HepG2 (cell line): Measurements from ENCODE around the gene KAZN. TPM values are rescaled to one million over a fixed set of nuclear protein-coding genes. Genes with fewer than 3 reads are reported as not detected.

Experiments
- ATAC-seq: fragments of 200-7000 bp; cut with Tn5 transposase; 3 replicates; pipeline ENCODE4 v1.9.1; 2020; ENCODE audit warnings: mild to moderate bottlenecking, moderate library complexity
- BruUV-seq: library from RNA; stranded (reverse); fragments of 400-500 nt; replicated peaks from 2 replicates; lab custom pipeline; 2021; lab: Mats Ljungman, UMichigan
- CTCF ChIA-PET: fragments of 300-600 bp; formaldehyde crosslinking; extraction: SDS; loops from one replicate; lab custom pipeline; 2021; ENCODE audit warnings: low total read pairs, inconsistent platforms, low intra/inter-chr PET ratio; lab: Yijun Ruan, JAX
- POLR2A ChIA-PET: fragments of 350-600 bp; sonication (Branson Sonifier 250); formaldehyde crosslinking; loops from one replicate; lab custom pipeline; 2020; ENCODE audit warnings: antibody characterized with exemption, inconsistent platforms; lab: Yijun Ruan, JAX
- DNase-seq: peaks from one replicate; pipeline ENCODE4 v3.0.0-alpha.2; 2015; ENCODE audit warnings: low spot score
- FAIRE-seq: peaks from 3 replicates; lab custom pipeline; 2011; peaks lifted over from hg19 to GRCh38; lab: Jason Lieb, UNC
- H2AFZ ChIP-seq: one replicate; pipeline ENCODE4 v1.6.1; 2011; ENCODE audit warnings: low read length, inconsistent platforms
- H3K27ac ChIP-seq: fragments of 300-600 bp; 3 replicates; pipeline ENCODE4 v1.8.0; 2011; ENCODE audit warnings: mixed run types, mild to moderate bottlenecking, mixed read lengths, low read length, inconsistent platforms; ENCODE audit not compliant: insufficient read depth; ENCODE audit errors: extremely low read length
- H3K27me3 ChIP-seq, 2 experiments: fragments of 200-600 bp in 1 of 2; 2 replicates in 1 of 2; 3 replicates in 1 of 2; pipeline versions ENCODE4 v1.6.0 to v1.8.0; 2011; ENCODE audit warnings: low read length in 2 of 2, mild to moderate bottlenecking in 2 of 2, moderate library complexity in 2 of 2, inconsistent platforms in 1 of 2; ENCODE audit not compliant: insufficient read depth in 2 of 2, control insufficient read depth in 1 of 2
- H3K36me3 ChIP-seq, 2 experiments: fragments of 200-600 bp in 1 of 2; replicated peaks in 1 of 2; 2 replicates in 1 of 2; 3 replicates in 1 of 2; pipeline versions ENCODE4 v1.5.1 to v1.8.0; 2011; ENCODE audit warnings: low read length in 2 of 2, inconsistent platforms in 1 of 2; ENCODE audit not compliant: insufficient read depth in 2 of 2, control insufficient read depth in 1 of 2
- H3K4me1 ChIP-seq: 2 replicates; pipeline ENCODE4 v1.5.1; 2012; ENCODE audit warnings: low read length, inconsistent platforms; ENCODE audit not compliant: insufficient read depth
- H3K4me2 ChIP-seq: 2 replicates; pipeline ENCODE4 v1.6.0; 2011; ENCODE audit warnings: low read depth, low read length, inconsistent platforms
- H3K4me3 ChIP-seq, 3 experiments: fragments of 200-600 bp in 1 of 3; sonication (generic), shearing (Covaris generic) in 1 of 3; replicated peaks in 1 of 3; 2 replicates each; pipeline ENCODE4 v1.5.1; 2011 to 2016; ENCODE audit warnings: low read length in 3 of 3, inconsistent platforms in 2 of 3, low read depth in 2 of 3, mild to moderate bottlenecking in 2 of 3, control low read depth in 1 of 3, mixed read lengths in 1 of 3; ENCODE audit not compliant: insufficient read depth in 1 of 3
- H3K79me2 ChIP-seq: one replicate; pipeline ENCODE4 v1.6.1; 2011; ENCODE audit warnings: low read length, inconsistent platforms; ENCODE audit not compliant: insufficient read depth
- H3K9ac ChIP-seq: 2 replicates; pipeline ENCODE4 v1.6.0; 2011; ENCODE audit warnings: mild to moderate bottlenecking, low read depth, low read length, inconsistent platforms; ENCODE audit not compliant: insufficient read depth
- H3K9me3 ChIP-seq: 2 replicates; pipeline ENCODE4 v1.5.1; 2012; ENCODE audit warnings: mild to moderate bottlenecking, low read length
- H4K20me1 ChIP-seq: 2 replicates; pipeline ENCODE4 v1.6.0; 2011; ENCODE audit warnings: inconsistent platforms, mild to moderate bottlenecking, low read length, moderate library complexity; ENCODE audit not compliant: insufficient read depth
- CENPT ChIP-seq: sonication (generic); formaldehyde crosslinking; IDR thresholded peaks from 2 replicates; pipeline ENCODE4 v1.8.0; 2022; ENCODE audit warnings: low read depth, mild to moderate bottlenecking, moderate library complexity, missing genetic modification reagents
- ZFP36L1 ChIP-seq: sonication (generic); formaldehyde crosslinking; IDR thresholded peaks from 2 replicates; pipeline ENCODE4 v1.8.0; 2022; ENCODE audit warnings: mild to moderate bottlenecking, missing genetic modification reagents, moderate library complexity
- ZSCAN22 ChIP-seq: sonication (generic); formaldehyde crosslinking; IDR thresholded peaks from 2 replicates; pipeline ENCODE4 v1.4.0; 2020; ENCODE audit warnings: mild to moderate bottlenecking, missing genetic modification reagents
- WGBS: methylation state at CpG from one replicate; pipeline ENCODE4 v1.1.6; 2017; ENCODE audit warnings: low lambda C conversion rate; 5-methylcytosine and 5-hydroxymethylcytosine counted together
- in situ Hi-C: cut with HindIII; loops from 2 replicates; pipeline ENCODE4 v1.10.0; 2017; ENCODE audit warnings: low pct_unique_long_range_greater_than_20kb; ENCODE audit not compliant: extremely low pct_ligation_motif_present
- intact Hi-C: fragments of 100-400 bp; cut with micrococcal nuclease; formaldehyde crosslinking; loops from one replicate; pipeline ENCODE4 v1.10.0; 2022; ENCODE audit not compliant: unreplicated experiment
- polyA plus RNA-seq, 8 experiments: library from polyadenylated mRNA; depleted of rRNA in 3 of 8; stranded (reverse) in 7 of 8; unstranded in 1 of 8; fragments of >200 nt; fragmentation: Illumina TruSeq in 4 of 8; extraction: Trizol in 4 of 8; gene quantifications; 2 replicates each; pipeline versions ENCODE4 v1.2.1 to v1.2.3, GENCODE V29; 2011 to 2016; ENCODE audit warnings: low read depth in 4 of 8, missing spikeins in 1 of 8, mixed read lengths in 1 of 8; ENCODE audit not compliant: insufficient read depth in 1 of 8
- total RNA-seq, 5 experiments: library from RNA; depleted of rRNA; stranded (reverse); fragments of >200 nt; fragmentation: Illumina TruSeq; extraction: Trizol; gene quantifications; 2 replicates each; pipeline ENCODE4 v1.2.3, GENCODE V29; 2016; ENCODE audit warnings: low read depth in 1 of 5
- TF ChIP-seq, protein P1 (sequence below): sonication (generic); formaldehyde crosslinking; IDR thresholded peaks from 2 replicates; pipeline ENCODE4 v1.5.0; 2020; ENCODE audit warnings: mild to moderate bottlenecking, missing genetic modification reagents, moderate library complexity
- TF ChIP-seq, protein P2 (sequence below), 2 experiments: sonication (generic) in 1 of 2; formaldehyde crosslinking in 1 of 2; IDR thresholded peaks; 2 replicates each; pipeline versions ENCODE4 v1.6.1 to v1.9.0; 2014 to 2022; ENCODE audit warnings: antibody characterized with exemption in 1 of 2, borderline replicate concordance in 1 of 2, inconsistent platforms in 1 of 2, low read depth in 1 of 2, missing genetic modification reagents in 1 of 2
- TF ChIP-seq, protein P3 (sequence below): sonication (generic); formaldehyde crosslinking; IDR thresholded peaks from 2 replicates; pipeline ENCODE4 v1.5.1; 2020; ENCODE audit warnings: mild to moderate bottlenecking, missing genetic modification reagents

KAZN gene
- total and polyA plus RNA-seq, 2 of the 13 experiments (the other 11 are each of a cell fraction or from before 2014, with no cell fraction given): 10.4 to 13.5 TPM

DNA sequence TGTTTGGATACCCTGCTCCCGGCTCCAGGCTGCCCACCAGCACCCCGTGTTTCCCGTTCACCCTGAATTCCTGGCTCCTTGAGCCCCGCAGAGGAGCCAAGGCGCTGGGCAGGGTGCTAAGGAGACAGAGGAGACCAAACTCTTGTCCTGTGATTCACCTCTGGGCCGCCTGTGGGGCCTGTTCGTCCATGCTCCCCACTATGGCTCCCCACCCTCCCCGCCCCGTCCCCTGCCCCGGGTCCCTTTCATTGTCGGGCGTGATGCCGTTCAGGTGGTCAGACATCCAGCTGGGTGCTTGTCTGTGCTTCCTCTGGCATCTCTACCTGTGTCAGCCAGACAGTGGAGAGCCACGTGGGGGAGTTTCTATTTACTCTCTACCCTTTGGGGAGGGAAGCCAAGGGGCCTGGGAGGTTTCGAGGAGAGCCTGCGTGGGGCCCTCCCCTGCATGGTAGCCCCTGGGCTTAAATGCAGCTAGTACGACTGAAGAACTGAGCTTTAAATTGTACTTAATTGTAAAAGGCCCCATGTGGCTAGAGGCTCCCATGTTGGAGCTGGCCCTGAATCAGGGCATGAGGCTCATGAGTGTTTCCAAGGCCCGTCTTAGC lies 333.7 kb downstream of the KAZN start:
- Histone ChIP-seq H3K27ac (no peak overlapping the region), H3K4me3 (no peak overlapping the region), H3K9ac (no peak overlapping the region), H3K27me3 (no peaks in the 10 kb centered on the region), H2AFZ (no peak overlapping the region), H3K36me3 (peaks cover 4 to 26% of the 10 kb centered on the region in 2 experiments; a peak in 4 of 5 replicates), H3K4me1 (peaks cover 77% of the 10 kb centered on the region), H3K4me2 (no peak overlapping the region), H3K79me2 (peaks cover 77% of the 10 kb centered on the region), H3K9me3 (no peaks in the 10 kb centered on the region), H4K20me1 (0 out of 2 replicates have a peak, but pooled peaks cover 5% of the 10 kb centered on the region)
- ATAC-seq (no peak), DNase-seq (no peak), FAIRE-seq (no peak)
- intact Hi-C loops: no loop called here
- BruUV-seq: no TSS peak
- ChIA-PET CTCF (no interaction called here), POLR2A (interaction anchor here (2.0 kb wide), 1 partner anchor 11 kb away, joined by 4 read pairs; no protein-coding TSS in a partner anchor)
- TF ChIP-seq CENPT (CRISPR knock-in tag): no peak
- TF ChIP-seq, protein P1, sequence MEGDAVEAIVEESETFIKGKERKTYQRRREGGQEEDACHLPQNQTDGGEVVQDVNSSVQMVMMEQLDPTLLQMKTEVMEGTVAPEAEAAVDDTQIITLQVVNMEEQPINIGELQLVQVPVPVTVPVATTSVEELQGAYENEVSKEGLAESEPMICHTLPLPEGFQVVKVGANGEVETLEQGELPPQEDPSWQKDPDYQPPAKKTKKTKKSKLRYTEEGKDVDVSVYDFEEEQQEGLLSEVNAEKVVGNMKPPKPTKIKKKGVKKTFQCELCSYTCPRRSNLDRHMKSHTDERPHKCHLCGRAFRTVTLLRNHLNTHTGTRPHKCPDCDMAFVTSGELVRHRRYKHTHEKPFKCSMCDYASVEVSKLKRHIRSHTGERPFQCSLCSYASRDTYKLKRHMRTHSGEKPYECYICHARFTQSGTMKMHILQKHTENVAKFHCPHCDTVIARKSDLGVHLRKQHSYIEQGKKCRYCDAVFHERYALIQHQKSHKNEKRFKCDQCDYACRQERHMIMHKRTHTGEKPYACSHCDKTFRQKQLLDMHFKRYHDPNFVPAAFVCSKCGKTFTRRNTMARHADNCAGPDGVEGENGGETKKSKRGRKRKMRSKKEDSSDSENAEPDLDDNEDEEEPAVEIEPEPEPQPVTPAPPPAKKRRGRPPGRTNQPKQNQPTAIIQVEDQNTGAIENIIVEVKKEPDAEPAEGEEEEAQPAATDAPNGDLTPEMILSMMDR (CRISPR knock-in tag): no peak
- TF ChIP-seq ZFP36L1 (CRISPR knock-in tag): no peak
- TF ChIP-seq ZSCAN22: no peak
- TF ChIP-seq, protein P2, sequence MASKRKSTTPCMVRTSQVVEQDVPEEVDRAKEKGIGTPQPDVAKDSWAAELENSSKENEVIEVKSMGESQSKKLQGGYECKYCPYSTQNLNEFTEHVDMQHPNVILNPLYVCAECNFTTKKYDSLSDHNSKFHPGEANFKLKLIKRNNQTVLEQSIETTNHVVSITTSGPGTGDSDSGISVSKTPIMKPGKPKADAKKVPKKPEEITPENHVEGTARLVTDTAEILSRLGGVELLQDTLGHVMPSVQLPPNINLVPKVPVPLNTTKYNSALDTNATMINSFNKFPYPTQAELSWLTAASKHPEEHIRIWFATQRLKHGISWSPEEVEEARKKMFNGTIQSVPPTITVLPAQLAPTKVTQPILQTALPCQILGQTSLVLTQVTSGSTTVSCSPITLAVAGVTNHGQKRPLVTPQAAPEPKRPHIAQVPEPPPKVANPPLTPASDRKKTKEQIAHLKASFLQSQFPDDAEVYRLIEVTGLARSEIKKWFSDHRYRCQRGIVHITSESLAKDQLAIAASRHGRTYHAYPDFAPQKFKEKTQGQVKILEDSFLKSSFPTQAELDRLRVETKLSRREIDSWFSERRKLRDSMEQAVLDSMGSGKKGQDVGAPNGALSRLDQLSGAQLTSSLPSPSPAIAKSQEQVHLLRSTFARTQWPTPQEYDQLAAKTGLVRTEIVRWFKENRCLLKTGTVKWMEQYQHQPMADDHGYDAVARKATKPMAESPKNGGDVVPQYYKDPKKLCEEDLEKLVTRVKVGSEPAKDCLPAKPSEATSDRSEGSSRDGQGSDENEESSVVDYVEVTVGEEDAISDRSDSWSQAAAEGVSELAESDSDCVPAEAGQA (IDR thresholded peaks at IDR 0.05; ENCODE audit: low read depth): no peak
- TF ChIP-seq, protein P2 (CRISPR knock-in tag; IDR thresholded peaks at IDR 0.05; ENCODE audit: borderline replicate concordance): no peak
- TF ChIP-seq, protein P3, sequence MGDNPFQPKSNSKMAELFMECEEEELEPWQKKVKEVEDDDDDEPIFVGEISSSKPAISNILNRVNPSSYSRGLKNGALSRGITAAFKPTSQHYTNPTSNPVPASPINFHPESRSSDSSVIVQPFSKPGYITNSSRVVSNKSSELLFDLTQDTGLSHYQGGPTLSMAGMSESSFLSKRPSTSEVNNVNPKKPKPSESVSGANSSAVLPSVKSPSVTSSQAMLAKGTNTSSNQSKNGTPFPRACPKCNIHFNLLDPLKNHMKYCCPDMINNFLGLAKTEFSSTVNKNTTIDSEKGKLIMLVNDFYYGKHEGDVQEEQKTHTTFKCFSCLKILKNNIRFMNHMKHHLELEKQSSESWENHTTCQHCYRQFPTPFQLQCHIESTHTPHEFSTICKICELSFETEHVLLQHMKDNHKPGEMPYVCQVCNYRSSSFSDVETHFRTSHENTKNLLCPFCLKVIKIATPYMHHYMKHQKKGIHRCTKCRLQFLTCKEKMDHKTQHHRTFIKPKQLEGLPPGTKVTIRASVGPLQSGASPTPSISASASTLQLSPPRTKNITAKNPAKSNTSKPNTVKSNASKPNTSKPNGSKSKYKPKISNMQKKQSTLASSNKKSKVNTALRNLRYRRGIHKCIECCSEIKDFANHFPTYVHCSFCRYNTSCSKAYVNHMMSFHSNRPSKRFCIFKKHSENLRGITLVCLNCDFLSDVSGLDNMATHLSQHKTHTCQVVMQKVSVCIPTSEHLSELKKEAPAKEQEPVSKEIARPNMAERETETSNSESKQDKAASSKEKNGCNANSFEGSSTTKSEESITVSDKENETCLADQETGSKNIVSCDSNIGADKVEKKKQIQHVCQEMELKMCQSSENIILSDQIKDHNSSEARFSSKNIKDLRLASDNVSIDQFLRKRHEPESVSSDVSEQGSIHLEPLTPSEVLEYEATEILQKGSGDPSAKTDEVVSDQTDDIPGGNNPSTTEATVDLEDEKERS (CRISPR knock-in tag): no peak
- WGBS: 95% methylated on average over 15 of the region's 18 CpGs
- in situ Hi-C loops: no loop called here
